ENCODE measurements around the gene ARHGDIA.

ARHGDIA gene

GRCh38 chr17:81821603-81822311 lies 49.4 kb downstream of the ARHGDIA start:
- peak in 1 of 2 donors; percentile 34 for DNase-seq

GRCh38 chr17:81821147-81821546 lies 50.0 kb downstream of the ARHGDIA start:
- DNase-seq: no peak

- DNase-seq: no peak
Measured at GRCh38 chr17:81819708-81820107, 51.4 kb downstream of the ARHGDIA start.

GRCh38 chr17:81817758-81818147 lies 53.4 kb downstream of the ARHGDIA start:
- no peak for DNase-seq
